Gastroesophageal sphincter (tissue), 3 donors: ENCODE results near the gene FANCC.
A peak's percentile ranks its signal among the peaks of the same experiment; 100 is the strongest.

Experiments used
- EP300 ChIP-seq: sonication (generic); formaldehyde crosslinking; IDR thresholded peaks from one replicate; pipeline ENCODE4 v1.6.1; 2017; ENCODE audit warnings: antibody characterized with exemption, mild to moderate bottlenecking
- TF ChIP-seq, protein P1 (sequence below), 4 experiments: fragments of 200-600 bp in 2 of 4; fragments of 450-650 bp in 2 of 4; sonication (generic) in 1 of 4; IDR thresholded peaks; one replicate each; pipeline ENCODE4 v1.5.1; 2017 to 2019; ENCODE audit warnings: antibody characterized with exemption in 4 of 4, mild to moderate bottlenecking in 2 of 4, moderate library complexity in 2 of 4

DNA sequence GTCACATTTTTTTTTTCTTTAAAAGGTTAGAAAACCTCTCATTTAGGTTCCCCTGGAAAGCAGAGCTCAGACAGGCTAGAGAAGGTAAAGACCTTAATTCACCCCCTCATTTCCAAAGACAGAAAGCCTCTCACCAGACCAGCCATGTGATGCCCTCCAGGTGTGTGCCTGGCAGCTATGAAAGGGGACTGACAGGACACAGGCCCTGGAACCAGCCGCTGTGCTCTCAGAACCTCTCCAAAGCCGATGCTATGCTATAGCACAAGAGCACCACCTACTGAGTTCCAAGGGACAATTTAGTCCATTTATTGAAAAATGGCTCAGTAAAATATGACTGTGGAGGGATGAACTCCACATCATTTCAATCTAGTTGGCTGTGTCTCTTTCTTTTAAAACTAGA lies 48.8 kb downstream of the FANCC start:
- TF ChIP-seq, protein P1, sequence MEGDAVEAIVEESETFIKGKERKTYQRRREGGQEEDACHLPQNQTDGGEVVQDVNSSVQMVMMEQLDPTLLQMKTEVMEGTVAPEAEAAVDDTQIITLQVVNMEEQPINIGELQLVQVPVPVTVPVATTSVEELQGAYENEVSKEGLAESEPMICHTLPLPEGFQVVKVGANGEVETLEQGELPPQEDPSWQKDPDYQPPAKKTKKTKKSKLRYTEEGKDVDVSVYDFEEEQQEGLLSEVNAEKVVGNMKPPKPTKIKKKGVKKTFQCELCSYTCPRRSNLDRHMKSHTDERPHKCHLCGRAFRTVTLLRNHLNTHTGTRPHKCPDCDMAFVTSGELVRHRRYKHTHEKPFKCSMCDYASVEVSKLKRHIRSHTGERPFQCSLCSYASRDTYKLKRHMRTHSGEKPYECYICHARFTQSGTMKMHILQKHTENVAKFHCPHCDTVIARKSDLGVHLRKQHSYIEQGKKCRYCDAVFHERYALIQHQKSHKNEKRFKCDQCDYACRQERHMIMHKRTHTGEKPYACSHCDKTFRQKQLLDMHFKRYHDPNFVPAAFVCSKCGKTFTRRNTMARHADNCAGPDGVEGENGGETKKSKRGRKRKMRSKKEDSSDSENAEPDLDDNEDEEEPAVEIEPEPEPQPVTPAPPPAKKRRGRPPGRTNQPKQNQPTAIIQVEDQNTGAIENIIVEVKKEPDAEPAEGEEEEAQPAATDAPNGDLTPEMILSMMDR (IDR thresholded peaks at IDR 0.05), result peak in 3 of 4 experiments; percentile 47 to 66 (median 48)
- no peak for TF ChIP-seq EP300
